Measurements from ENCODE around the gene ECI1.

DNA sequence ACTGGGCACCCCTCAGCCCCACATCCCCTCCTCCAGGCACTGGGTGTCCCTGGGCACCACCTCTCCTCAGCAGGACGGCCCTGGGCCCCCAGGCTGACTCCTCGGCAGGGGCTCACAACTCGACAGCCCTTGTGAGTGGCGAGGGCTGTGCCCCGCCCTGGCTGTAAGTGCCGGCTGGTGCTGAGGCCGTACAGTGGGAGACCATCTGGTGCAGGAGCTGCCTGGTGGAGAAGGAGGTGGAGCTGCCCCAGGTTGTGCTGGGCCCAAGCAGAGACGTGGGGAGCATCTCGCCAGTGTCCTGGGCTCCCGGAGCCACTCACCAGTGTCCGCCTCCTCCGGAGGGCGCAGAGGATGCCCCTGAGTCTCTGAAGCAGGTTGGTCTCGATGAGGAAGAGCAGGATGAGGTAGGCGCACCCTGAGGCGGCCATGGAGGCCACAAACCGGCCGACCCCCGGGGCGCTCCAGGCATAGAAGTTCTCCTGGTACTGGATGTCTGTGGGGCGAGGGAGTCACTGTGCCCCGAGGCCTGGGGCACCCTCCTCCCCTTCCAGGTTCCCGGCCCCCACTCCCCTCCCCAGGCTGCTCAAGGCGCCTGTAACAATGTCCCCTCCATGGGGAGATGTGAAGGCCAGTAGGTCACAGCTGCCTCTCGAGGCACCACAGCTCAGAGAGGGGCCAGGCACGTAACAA lies 31.6 kb upstream of the ECI1 start:
- TF ChIP-seq, protein P1, sequence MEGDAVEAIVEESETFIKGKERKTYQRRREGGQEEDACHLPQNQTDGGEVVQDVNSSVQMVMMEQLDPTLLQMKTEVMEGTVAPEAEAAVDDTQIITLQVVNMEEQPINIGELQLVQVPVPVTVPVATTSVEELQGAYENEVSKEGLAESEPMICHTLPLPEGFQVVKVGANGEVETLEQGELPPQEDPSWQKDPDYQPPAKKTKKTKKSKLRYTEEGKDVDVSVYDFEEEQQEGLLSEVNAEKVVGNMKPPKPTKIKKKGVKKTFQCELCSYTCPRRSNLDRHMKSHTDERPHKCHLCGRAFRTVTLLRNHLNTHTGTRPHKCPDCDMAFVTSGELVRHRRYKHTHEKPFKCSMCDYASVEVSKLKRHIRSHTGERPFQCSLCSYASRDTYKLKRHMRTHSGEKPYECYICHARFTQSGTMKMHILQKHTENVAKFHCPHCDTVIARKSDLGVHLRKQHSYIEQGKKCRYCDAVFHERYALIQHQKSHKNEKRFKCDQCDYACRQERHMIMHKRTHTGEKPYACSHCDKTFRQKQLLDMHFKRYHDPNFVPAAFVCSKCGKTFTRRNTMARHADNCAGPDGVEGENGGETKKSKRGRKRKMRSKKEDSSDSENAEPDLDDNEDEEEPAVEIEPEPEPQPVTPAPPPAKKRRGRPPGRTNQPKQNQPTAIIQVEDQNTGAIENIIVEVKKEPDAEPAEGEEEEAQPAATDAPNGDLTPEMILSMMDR (IDR thresholded peaks at IDR 0.05) = no peak
- TF ChIP-seq POLR2A (IDR thresholded peaks at IDR 0.05) = no peak
